Central memory CD8-positive, alpha-beta T cell (primary cell): Measurements from ENCODE around the gene LIMS2.

Source experiments
- ATAC-seq: fragments of 150-1000 bp; cut with Tn5 transposase; replicated peaks from 2 replicates; pipeline ENCODE4 v1.10.0; 2022; ENCODE audit warnings: mild to moderate bottlenecking, moderate FRiP score, moderate number of reproducible peaks; ENCODE audit not compliant: poor library complexity, severe bottlenecking; ENCODE audit errors: extremely low read depth
- DNase-seq, 2 donors: peaks; one replicate each; pipeline ENCODE4 v3.0.0; 2021; ENCODE audit warnings: low spot score in 2 of 2
- H3K27ac Mint-ChIP-seq: one replicate; pipeline ENCODE4 v1.8.0; 2022; ENCODE audit warnings: low read depth, mild to moderate bottlenecking, moderate library complexity, mixed read lengths
- H3K27me3 Mint-ChIP-seq: one replicate; pipeline ENCODE4 v1.8.0; 2022; ENCODE audit warnings: mixed read lengths
- H3K36me3 Mint-ChIP-seq: one replicate; pipeline ENCODE4 v1.8.0; 2022; ENCODE audit warnings: mild to moderate bottlenecking, moderate library complexity, mixed read lengths; ENCODE audit not compliant: insufficient read depth
- H3K4me1 Mint-ChIP-seq: one replicate; pipeline ENCODE4 v1.8.0; 2022; ENCODE audit warnings: mixed read lengths
- H3K4me3 Mint-ChIP-seq: one replicate; pipeline ENCODE4 v1.8.0; 2022; ENCODE audit warnings: mild to moderate bottlenecking, moderate library complexity, mixed read lengths
- H3K9me3 Mint-ChIP-seq: one replicate; pipeline ENCODE4 v1.8.0; 2022; ENCODE audit warnings: mixed read lengths

Gene LIMS2

DNA sequence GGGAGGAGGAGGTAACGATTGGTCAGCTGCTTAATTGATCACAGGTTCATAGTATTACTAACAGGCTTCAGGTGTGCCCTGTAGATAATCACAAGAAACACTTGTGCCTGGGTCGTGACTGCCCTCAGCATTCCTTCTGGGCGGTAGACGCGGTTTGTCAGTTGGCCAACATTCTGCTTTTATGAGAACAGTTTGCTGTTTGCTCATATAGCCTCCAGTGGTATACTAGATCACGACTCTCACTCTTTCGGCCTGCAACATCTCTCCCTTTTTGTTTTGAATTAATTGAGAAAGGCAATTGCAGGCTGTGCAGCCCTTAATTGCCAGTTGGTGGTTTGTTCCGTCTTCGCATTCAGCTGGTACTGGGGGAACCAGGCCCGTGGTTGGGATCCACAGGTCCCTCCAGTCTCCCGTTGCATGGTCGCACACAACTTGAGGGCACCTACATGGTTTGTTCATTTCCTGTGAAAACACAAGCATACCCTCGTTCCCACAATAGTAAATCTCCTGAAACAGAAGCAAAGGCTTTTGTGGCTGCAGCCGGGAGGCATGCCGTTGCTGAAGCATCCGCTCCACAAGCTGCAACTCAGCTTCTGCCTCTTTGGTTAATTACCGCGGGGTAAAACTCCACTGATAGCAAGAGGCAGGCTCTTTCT is 59.7 kb downstream of the LIMS2 start:
- no peaks in the 10 kb centered on the region for H3K36me3 Mint-ChIP-seq
- H3K27ac Mint-ChIP-seq = no peak overlapping the region
- peaks cover 8% of the 10 kb centered on the region for H3K9me3 Mint-ChIP-seq
- H3K4me3 Mint-ChIP-seq = no peak overlapping the region
- peaks cover 68% of the 10 kb centered on the region for H3K27me3 Mint-ChIP-seq
- no peaks in the 10 kb centered on the region for H3K4me1 Mint-ChIP-seq
- DNase-seq = no peak
- ATAC-seq = no peak

DNA sequence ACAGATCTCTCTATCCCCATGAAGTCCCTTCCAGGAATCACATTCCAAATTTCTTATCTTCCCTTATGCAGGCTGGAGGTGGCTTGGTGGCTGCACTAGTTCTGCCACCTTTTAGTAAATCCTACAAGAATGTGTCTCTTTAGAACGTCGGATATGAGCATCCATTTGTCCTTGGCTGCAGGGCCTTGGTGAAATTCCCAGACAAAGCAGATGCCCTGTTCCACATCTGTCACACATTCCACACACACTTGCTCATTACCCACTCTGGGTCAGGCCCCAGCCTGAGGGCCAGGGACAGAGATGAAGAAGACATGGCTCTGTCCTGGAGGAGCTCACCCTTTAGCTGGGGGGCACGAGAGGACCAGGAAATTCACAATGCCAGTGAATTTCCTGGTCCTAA is 60.6 kb downstream of the LIMS2 start:
- Mint-ChIP-seq H3K36me3 (no peaks in the 10 kb centered on the region), H3K27ac (no peak overlapping the region), H3K9me3 (peaks cover 8% of the 10 kb centered on the region), H3K4me1 (no peaks in the 10 kb centered on the region), H3K4me3 (no peak overlapping the region), H3K27me3 (peaks cover 74% of the 10 kb centered on the region)
- ATAC-seq (no peak), DNase-seq (no peak)

DNA sequence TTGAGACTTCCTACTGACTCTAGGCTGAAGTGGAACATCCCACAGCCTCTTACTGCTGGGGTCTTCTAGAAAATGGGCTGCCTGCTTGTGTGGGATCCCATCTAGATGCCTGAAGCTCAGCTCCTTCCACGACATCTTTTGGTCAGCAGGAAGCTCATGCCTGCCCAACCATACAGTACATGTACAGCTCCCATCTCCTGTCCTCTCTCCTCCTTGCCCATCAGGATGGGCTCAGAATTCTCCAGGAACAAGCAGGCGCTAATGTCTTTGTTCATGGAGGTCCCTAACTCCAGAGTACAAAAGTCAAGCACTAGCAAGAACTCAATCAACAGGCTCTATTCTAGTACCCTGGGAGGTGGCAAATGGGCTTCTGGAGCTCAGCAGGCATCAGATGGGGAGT is 61.1 kb downstream of the LIMS2 start:
- ATAC-seq (no peak), DNase-seq (no peak)
- Mint-ChIP-seq H3K9me3 (peaks cover 8% of the 10 kb centered on the region), H3K27ac (no peak overlapping the region), H3K27me3 (peaks cover 74% of the 10 kb centered on the region), H3K4me3 (no peak overlapping the region), H3K4me1 (no peaks in the 10 kb centered on the region), H3K36me3 (no peaks in the 10 kb centered on the region)

DNA sequence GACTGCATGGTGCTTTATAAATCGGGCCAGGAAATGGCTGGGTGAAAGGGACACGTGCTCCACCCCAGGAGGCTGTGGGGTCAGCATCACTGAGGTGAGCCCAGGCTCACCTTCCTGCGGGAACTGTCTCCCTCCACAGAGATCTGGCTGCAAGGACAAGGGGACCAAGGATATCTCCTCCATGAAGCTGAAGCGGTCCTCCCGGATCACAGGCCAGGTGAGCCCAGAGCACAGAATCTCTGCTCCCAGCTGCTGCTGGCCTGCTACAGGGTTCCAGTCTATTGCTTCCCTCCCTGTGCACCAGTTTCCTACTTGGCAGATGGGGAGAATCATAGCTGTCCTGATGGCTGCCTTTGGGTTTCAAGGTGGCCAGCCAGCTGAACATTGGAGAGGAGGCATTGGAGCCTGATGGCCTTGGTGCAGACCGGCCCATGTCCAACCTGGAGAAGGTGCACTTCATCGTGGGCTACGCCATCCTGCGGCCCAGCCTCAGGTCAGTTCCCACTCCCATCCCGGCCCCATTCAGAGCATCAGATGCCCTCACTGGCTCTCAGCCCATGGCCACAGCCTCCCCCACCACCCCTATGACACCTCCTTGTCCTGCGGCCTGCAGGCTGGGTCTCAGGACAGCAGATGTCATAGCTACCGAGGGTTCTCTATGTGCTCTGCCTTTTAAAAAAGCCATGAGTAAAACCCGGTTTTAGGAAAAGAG is 63.1 kb downstream of the LIMS2 start:
- ATAC-seq (no peak), DNase-seq (no peak)
- H3K27me3 Mint-ChIP-seq = peaks cover 66% of the 10 kb centered on the region
- no peak overlapping the region for H3K27ac Mint-ChIP-seq
- H3K4me3 Mint-ChIP-seq = no peak overlapping the region
- peaks cover 8% of the 10 kb centered on the region for H3K9me3 Mint-ChIP-seq
- H3K4me1 Mint-ChIP-seq = no peaks in the 10 kb centered on the region
- H3K36me3 Mint-ChIP-seq = no peaks in the 10 kb centered on the region

DNA sequence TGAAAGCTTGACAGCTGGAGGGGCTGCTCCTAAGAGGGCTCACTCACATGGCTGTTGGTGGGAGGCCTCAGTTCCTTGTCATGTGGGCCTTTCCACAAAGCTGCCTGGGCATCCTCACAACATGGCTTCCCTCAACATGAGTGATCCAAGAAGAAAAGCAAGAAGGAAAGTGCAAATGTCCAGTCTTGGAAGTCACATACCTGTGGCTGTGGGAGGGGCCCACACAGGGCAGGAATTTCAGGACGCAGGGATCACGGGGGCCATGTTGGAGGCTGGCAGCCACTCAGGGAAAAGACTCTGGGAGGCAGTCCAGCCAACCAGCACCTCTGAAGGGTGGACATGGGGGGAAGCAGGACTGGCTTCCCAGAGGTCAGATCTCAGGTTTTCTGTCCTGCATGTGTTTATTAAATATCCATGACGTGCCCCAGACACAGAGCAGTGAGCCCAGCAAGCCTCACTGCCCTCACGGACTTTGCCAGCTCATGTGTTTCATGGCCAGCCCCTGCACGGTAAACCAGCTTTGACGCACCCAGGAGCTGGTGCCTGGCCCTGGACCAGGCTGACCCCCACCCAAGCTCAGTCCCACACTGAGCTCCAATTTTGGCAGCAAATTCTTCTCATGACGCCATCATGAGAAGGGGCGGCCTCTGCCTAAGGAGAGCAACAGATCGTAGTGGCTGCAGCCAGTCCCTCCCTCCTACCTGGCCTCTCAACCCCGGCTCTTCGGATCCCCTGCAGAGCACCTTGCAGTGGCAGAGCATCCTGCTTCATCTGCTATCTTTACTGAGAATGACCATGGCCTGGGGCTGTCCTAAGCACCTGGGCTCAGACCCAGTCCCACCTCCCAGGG is 64.0 kb downstream of the LIMS2 start:
- peaks cover 8% of the 10 kb centered on the region for H3K9me3 Mint-ChIP-seq
- ATAC-seq (no peak), DNase-seq (no peak)
- H3K4me3 Mint-ChIP-seq = no peak overlapping the region
- no peaks in the 10 kb centered on the region for H3K4me1 Mint-ChIP-seq
- H3K36me3 Mint-ChIP-seq = no peaks in the 10 kb centered on the region
- H3K27me3 Mint-ChIP-seq = peaks cover 59% of the 10 kb centered on the region
- no peak overlapping the region for H3K27ac Mint-ChIP-seq

DNA sequence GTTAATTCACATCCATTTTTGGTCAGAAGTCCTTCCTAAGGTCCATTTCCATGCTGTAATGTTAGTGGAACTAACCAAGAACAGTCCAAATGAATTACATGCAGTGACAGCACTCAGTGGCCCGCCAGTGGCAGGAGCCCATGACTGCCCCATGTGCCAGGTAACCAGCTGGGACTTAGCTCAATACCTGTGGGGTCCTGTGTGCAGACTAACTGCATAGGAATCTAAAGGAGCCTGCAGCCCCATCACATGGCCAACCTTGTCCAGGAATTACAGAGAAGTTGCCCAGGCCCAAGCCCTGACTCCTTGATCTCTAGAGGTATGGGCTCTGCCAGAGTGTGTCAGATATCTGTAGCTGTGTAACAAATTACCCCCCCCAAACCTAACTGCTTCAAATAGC is 64.8 kb downstream of the LIMS2 start:
- ATAC-seq (no peak), DNase-seq (no peak)
- no peaks in the 10 kb centered on the region for H3K36me3 Mint-ChIP-seq
- peaks cover 51% of the 10 kb centered on the region for H3K27me3 Mint-ChIP-seq
- H3K4me3 Mint-ChIP-seq = no peak overlapping the region
- no peak overlapping the region for H3K27ac Mint-ChIP-seq
- H3K4me1 Mint-ChIP-seq = no peaks in the 10 kb centered on the region
- peaks cover 8% of the 10 kb centered on the region for H3K9me3 Mint-ChIP-seq

DNA sequence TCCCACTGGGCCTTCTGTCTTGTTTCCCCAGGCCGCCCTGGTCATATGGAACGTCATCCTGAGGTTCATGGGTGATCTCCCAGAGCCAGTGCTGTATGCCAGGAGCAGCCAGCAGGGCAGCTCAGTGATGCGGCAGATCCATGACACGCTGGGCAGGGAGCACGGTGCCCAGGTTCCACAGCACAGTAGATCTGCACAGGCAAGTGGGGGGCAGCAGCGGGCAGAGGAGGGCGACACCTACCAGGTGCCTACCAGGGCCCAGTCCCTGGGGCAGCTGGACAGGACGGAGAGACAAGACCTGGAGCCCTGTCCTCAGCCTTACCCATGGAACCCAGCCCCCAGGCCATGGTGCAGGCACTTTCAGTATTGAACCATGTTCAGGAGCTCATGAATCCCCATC is 65.5 kb downstream of the LIMS2 start:
- H3K4me1 Mint-ChIP-seq = no peaks in the 10 kb centered on the region
- no peak overlapping the region for H3K27ac Mint-ChIP-seq
- H3K9me3 Mint-ChIP-seq = peaks cover 8% of the 10 kb centered on the region
- H3K4me3 Mint-ChIP-seq = no peak overlapping the region
- DNase-seq (no peak), ATAC-seq (no peak)
- H3K36me3 Mint-ChIP-seq = no peaks in the 10 kb centered on the region
- peaks cover 52% of the 10 kb centered on the region for H3K27me3 Mint-ChIP-seq

DNA sequence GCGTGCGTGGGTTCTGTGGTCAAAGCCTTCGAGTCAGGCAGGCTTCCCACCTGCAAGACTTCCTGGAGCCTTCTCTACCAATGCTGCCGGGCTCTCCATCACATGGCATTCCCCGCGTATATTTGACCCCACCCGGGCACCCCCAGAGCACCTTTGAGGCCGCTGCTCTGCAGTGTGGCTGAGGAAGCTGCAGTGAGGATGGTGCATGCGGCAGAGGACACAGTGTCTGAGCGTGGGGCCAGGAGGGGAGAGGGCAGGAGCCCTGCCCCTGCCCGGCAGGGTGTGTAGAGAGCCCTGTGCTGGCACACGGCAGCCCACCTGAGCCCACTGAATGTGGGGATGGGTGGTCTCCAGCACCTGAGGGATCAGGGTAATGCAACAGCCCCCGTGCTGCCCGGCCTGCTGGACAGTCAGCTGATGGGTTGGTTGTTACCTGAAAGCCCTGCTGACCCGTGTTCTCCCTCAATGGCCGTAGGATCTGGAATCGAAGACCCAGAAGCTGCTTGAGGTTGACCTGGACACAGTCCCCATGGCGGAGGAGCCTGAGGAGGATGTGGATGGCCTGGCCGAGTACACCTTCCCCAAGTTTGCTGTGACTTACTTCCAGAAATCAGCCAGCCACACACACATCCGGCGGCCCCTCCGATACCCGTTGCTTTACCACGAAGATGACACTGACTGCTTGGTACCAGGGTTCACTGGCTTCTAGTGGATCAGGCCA is 66.1 kb downstream of the LIMS2 start:
- Mint-ChIP-seq H3K4me3 (no peak overlapping the region), H3K9me3 (peaks cover 8% of the 10 kb centered on the region), H3K4me1 (no peaks in the 10 kb centered on the region), H3K27ac (no peak overlapping the region), H3K36me3 (no peaks in the 10 kb centered on the region), H3K27me3 (peaks cover 52% of the 10 kb centered on the region)
- DNase-seq = no peak
- no peak for ATAC-seq

DNA sequence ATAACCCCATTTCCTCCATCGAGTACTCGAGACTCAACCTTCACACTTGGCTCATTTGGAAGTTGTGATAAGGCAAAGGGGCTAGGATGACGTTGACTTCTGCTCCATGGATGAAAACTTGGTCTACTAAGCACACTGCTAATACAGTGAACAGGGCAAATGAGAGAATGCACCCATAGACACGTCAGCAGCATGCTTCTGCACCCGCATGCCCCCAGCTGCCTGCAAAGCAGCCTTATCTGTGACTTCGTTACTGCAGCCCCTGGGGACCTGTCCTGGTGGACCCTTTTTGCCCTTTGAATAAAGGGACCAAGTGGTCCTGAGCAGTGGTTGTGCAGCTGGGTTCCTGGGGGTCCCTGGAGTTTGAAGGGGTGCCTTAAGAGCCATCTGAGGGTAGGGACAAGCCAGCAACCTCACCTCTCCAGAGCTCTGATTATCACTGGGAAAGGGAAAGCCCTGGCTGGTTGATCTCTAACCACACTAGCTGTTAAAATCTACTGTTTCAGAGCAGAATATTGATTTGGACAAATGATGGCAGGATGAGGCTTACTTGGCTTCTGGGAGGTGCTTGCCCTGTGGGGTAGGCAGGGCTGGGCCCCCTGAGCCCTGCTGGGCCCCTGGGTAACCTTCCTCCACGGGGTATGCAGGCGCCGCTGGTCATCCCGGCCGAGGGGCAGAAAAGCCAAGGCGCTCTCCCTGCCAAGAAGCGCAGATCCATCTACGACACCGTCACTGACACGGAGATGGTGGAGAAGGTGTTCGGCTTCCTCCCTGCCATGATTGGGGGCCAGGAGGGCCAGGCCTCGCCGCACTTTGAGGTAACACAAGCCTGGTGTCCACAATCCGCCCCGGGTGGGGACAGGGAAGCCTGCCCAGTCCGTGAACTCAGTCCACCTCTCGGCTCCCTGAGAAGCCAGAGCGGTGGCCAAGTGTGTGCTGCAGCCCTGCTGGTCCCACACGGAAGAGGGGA is 67.0 kb downstream of the LIMS2 start:
- H3K27me3 Mint-ChIP-seq = peaks cover 45% of the 10 kb centered on the region
- no peak overlapping the region for H3K4me3 Mint-ChIP-seq
- H3K4me1 Mint-ChIP-seq = no peaks in the 10 kb centered on the region
- no peak overlapping the region for H3K27ac Mint-ChIP-seq
- H3K36me3 Mint-ChIP-seq = no peaks in the 10 kb centered on the region
- H3K9me3 Mint-ChIP-seq = peaks cover 3% of the 10 kb centered on the region
- no peak for ATAC-seq
- no peak for DNase-seq

DNA sequence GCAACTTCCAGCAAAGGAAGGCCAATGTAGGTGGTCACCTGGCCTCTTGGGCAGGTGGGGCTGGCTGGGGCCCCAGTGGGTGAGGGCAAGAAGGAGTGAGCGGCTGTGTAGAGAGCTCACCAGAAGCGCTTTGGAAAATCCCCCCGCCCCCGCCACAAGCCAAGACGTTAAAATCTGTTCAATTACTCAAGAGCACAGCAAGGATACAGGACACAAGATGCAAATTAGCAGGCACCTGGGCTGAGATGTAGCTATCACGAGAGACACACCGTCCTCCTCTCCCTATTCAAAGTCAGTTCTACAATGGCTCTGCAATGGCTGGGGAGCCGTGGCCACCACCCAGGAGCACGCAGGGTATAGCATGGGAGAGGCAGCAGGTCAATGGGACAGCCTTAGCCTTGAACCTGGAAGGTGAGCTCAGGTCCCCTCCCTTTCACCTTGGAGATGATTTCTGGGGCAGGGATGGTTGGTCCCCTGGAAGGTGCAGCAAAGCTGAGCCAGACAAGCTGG is 67.9 kb downstream of the LIMS2 start:
- no peak overlapping the region for H3K4me3 Mint-ChIP-seq
- no peaks in the 10 kb centered on the region for H3K36me3 Mint-ChIP-seq
- H3K27me3 Mint-ChIP-seq = peaks cover 36% of the 10 kb centered on the region
- H3K9me3 Mint-ChIP-seq = no peaks in the 10 kb centered on the region
- no peak overlapping the region for H3K27ac Mint-ChIP-seq
- ATAC-seq (no peak), DNase-seq (no peak)
- H3K4me1 Mint-ChIP-seq = no peaks in the 10 kb centered on the region

DNA sequence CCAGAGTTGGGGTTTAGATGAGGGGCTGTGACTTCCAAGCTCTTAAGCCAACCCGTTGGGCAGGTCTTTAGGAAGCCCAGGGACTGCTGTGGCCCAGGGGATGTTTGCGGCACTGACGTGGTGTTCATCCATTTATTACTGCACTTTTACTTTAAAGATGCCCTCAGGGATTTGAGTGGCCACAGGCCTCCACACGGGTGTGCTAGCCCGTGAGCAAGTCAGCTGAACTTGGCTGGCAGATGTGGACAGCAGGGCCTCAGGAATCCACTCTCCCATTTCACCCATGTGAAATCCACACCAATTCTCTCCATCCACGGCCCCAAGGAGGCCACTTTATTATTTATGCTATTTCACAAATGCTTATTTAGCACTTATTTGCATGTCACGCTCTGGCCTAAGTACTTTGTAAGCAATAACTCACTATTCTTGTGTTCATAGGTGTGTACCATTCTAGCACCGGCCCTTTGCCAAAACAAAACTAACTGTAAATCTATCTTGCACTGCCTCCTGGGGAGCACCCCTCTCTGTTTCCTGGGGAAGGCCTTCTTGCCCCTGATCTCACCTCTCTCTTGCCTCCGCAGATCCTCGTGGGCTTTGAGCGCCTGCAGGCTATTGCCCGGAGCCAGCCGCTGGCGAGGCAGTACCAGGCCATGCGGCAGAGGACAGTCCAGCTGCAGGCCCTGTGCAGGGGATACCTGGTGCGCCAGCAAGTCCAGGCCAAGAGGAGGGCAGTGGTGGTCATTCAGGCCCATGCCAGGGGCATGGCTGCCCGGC is 68.5 kb downstream of the LIMS2 start:
- Mint-ChIP-seq H3K9me3 (no peaks in the 10 kb centered on the region), H3K4me1 (no peaks in the 10 kb centered on the region), H3K36me3 (no peaks in the 10 kb centered on the region), H3K27ac (no peak overlapping the region), H3K27me3 (peaks cover 36% of the 10 kb centered on the region), H3K4me3 (no peak overlapping the region)
- DNase-seq (no peak), ATAC-seq (no peak)
